Heart right ventricle (tissue), 16 donors: ENCODE results near the gene BTAF1. TPM values are rescaled to one million over a fixed set of nuclear protein-coding genes. Genes with fewer than 3 reads are reported as not detected.

Source experiments
- ATAC-seq, 8 donors: fragments of 200-7000 bp; cut with Tn5 transposase; one replicate each; pipeline ENCODE4 v1.9.1; 2020; ENCODE audit warnings: mild to moderate bottlenecking in 8 of 8, moderate library complexity in 8 of 8, moderate number of reproducible peaks in 1 of 8
- DNase-seq, 2 donors: peaks; one replicate each; pipeline ENCODE4 v3.0.0-alpha.2; 2020
- H3K27ac ChIP-seq, 10 donors: fragments of 200-600 bp; sonication (generic) in 2 of 10; one replicate each; pipeline versions ENCODE4 v1.5.0 to v1.8.0; 2020 to 2022; ENCODE audit warnings: mild to moderate bottlenecking in 3 of 10
- H3K27me3 ChIP-seq, 7 donors: fragments of 200-600 bp; one replicate each; pipeline ENCODE4 v1.8.0; 2021 to 2022; ENCODE audit warnings: mild to moderate bottlenecking in 2 of 7
- H3K36me3 ChIP-seq, 9 donors: fragments of 200-600 bp; sonication (generic) in 1 of 9; one replicate each; pipeline versions ENCODE4 v1.5.0 to v1.8.0; 2020 to 2022; ENCODE audit warnings: mild to moderate bottlenecking in 2 of 9
- H3K4me1 ChIP-seq, 9 donors: fragments of 200-600 bp; sonication (generic) in 1 of 9; one replicate each; pipeline versions ENCODE4 v1.5.0 to v1.8.0; 2020 to 2022; ENCODE audit warnings: mild to moderate bottlenecking in 4 of 9
- H3K4me3 ChIP-seq, 10 donors: fragments of 200-600 bp; sonication (generic) in 2 of 10; one replicate each; pipeline versions ENCODE4 v1.5.0 to v1.8.0; 2020 to 2022; ENCODE audit warnings: mild to moderate bottlenecking in 7 of 10, moderate library complexity in 2 of 10
- H3K9me3 ChIP-seq, 11 donors: fragments of 200-600 bp in 10 of 11; sonication (generic) in 2 of 11; one replicate each; pipeline versions ENCODE4 v1.5.0 to v1.8.0; 2013 to 2022; ENCODE audit warnings: mild to moderate bottlenecking in 2 of 11, control low read depth in 1 of 11, moderate library complexity in 1 of 11
- WGBS, 2 donors: extraction: QIAGEN DNeasy Blood & Tissue Kit; methylation state at CpG; one replicate each; pipeline ENCODE4 v1.1.7; 2013; ENCODE audit warnings: inconsistent platforms in 1 of 2; 5-methylcytosine and 5-hydroxymethylcytosine counted together
- intact Hi-C, 10 donors: fragments of 100-400 bp; cut with DNase I; formaldehyde crosslinking; loops; one replicate each; pipeline versions ENCODE4 v1.11.1 to v1.14.2; 2022
- polyA plus RNA-seq, 2 donors: library from polyadenylated mRNA; stranded (reverse); fragments of 200-250 nt; gene quantifications; one replicate each; pipeline ENCODE4 v1.2.3, GENCODE V29; 2013
- total RNA-seq, 10 donors: library from RNA; stranded (reverse); fragmentation: NEBNext Ultra II Directional in 3 of 10; extraction: Animal tissue kit (Norgen Biotek cat#: 25700) in 3 of 10; gene quantifications; one replicate each; pipeline versions ENCODE4 v1.2.1 to v1.2.4, GENCODE V29; 2021 to 2023
- TF ChIP-seq, protein P1 (sequence below), 9 donors: fragments of 200-600 bp; sonication (generic) in 2 of 9; IDR thresholded peaks; one replicate each; pipeline versions ENCODE4 v1.5.0 to v1.8.0; 2021 to 2022; ENCODE audit warnings: antibody characterized with exemption in 9 of 9, mild to moderate bottlenecking in 5 of 9, moderate library complexity in 1 of 9
- donor health status: Arrhythmogenic right ventricular cardiomyopathy.
- donor health status: ischemic (EF 13 %, LVEDD 7.1; RV severe dilation, severe dysfunction).
- donor health status: healthy with polysubstance abuse.
- donor health status: DM: no; HTN: yes; CAD: no.
- donor health status: DM: no; HTN: no; CAD: no.
- donor health status: ischemic (EF 25% LVEDD 6.9; RV normal size, moderate dysfunction).
- donor health status: ischemic (EF 25% LVEDD 5.7; RV mildly dilated, moderate dysfunction).
- donor health status: healthy.
- donor health status: DM: yes; HTN: yes; CAD: no.
- donor health status: Ischemic cardiomyopathy.
- donor health status: ischemic (EF 35%, LVEDD 5.7; RV mildly dilated, moderate dysfunction).
- donor health status: nonischemic (EF 11% LVEDD 7.7; RV severe dilation, severe dysfunction).
- donor health status: DM: yes; HTN: yes; CAD: no.
- donor health status: PGD.
- donor health status: ischemic (EF 29% LVEDD 5.4; RV normal size, mild dysfunction).
- donor health status: nonischemic (EF 23%, LVEDD 6.1; RV moderate dilation, normal function).

Gene BTAF1
- total and polyA plus RNA-seq, 12 donors: 4.3 to 14.7 (median 12.2) TPM

DNA sequence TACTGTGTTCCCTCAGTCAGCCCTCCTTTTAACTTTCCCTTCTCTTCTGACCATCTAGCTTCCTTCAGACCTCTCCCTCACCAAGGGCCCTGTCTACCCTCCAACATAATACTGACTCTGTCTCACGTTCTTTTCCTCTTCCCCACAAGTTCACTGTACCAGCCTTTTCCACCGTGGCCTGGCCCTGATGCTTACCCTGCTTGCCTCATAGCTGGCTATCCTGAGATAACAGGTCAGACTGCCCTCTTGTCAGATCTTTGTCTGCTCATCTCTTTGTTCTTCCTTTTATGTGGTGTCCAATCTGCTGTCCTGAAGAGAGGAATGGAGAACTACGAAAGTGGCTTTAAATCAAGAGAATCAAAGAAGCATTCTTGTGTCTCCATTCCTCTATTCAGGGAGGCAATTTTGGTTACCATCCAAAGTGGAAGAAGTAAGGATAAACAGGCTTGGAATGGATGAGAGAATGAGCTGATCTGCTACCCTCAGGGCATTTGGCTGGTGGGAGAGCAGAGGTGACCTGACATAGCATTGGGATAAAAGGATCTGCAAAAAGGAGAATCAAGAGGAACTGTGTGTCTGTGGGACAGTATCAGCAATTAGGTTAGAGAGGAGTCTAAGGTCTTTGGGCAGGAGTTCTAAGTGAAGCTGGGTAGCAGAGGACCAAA is 8.1 kb downstream of the BTAF1 start:
- Histone ChIP-seq H3K9me3 (no peaks in the 10 kb centered on the region), H3K4me1 (peaks cover 0 to 47% (median 20%) of the 10 kb centered on the region in 9 donors), H3K27me3 (no peaks in the 10 kb centered on the region), H3K27ac (no peak overlapping the region), H3K4me3 (no peak overlapping the region), H3K36me3 (peaks cover 0 to 34% (median 8%) of the 10 kb centered on the region in 9 donors)
- ATAC-seq: no peak
- intact Hi-C loops: no loop called here
- no peak for DNase-seq
- 53 to 79% methylated on average over 3 of the region's 3 CpGs for WGBS, 2 donors
- TF ChIP-seq, protein P1, sequence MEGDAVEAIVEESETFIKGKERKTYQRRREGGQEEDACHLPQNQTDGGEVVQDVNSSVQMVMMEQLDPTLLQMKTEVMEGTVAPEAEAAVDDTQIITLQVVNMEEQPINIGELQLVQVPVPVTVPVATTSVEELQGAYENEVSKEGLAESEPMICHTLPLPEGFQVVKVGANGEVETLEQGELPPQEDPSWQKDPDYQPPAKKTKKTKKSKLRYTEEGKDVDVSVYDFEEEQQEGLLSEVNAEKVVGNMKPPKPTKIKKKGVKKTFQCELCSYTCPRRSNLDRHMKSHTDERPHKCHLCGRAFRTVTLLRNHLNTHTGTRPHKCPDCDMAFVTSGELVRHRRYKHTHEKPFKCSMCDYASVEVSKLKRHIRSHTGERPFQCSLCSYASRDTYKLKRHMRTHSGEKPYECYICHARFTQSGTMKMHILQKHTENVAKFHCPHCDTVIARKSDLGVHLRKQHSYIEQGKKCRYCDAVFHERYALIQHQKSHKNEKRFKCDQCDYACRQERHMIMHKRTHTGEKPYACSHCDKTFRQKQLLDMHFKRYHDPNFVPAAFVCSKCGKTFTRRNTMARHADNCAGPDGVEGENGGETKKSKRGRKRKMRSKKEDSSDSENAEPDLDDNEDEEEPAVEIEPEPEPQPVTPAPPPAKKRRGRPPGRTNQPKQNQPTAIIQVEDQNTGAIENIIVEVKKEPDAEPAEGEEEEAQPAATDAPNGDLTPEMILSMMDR (IDR thresholded peaks at IDR 0.05): no peak

GRCh38 chr10:91932737-91933136 is 9.2 kb downstream of the BTAF1 start:
- no peak for DNase-seq
- no peaks in the 10 kb centered on the region for H3K27me3 ChIP-seq
- WGBS, 2 donors: 82 to 92% methylated on average over 1 of the region's 1 CpG
- H3K36me3 ChIP-seq: peaks cover 0 to 45% (median 13%) of the 10 kb centered on the region in 9 donors
- H3K4me1 ChIP-seq: peaks cover 0 to 38% (median 17%) of the 10 kb centered on the region in 9 donors
- ATAC-seq: no peak
- TF ChIP-seq, protein P1 (IDR thresholded peaks at IDR 0.05): no peak
- H3K9me3 ChIP-seq: no peaks in the 10 kb centered on the region
- H3K4me3 ChIP-seq: no peak overlapping the region
- H3K27ac ChIP-seq: no peak overlapping the region
- intact Hi-C loops: no loop called here

DNA sequence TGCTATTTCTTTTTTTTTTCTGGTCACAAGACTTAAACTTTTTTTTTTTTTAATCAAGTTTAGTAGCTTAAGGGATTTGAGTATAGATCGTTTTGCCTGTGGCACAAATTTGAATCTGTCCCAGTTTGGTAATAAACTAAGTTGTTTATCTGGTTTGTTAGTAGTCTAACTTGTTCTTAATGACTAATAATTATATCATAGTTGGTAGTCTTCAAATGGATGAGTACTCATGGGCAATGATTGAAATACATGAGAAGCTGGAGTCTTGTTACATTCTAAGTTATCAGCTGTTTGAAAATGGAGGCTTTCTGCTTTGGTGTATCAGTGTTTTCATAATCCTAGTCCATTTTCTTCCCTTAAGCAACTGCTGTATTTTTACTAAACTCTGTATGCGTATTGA is 12.3 kb downstream of the BTAF1 start:
- intact Hi-C loops: no loop called here
- ATAC-seq (no peak), DNase-seq (no peak)
- Histone ChIP-seq H3K4me1 (peaks cover 0 to 17% (median 3%) of the 10 kb centered on the region in 9 donors), H3K4me3 (no peak overlapping the region), H3K27ac (no peak overlapping the region), H3K27me3 (no peaks in the 10 kb centered on the region), H3K36me3 (peaks cover 0 to 60% (median 13%) of the 10 kb centered on the region in 9 donors), H3K9me3 (no peaks in the 10 kb centered on the region)
- TF ChIP-seq, protein P1 (IDR thresholded peaks at IDR 0.05): no peak
- 97% methylated on average over 2 of the region's 2 CpGs for WGBS, 2 donors

- Histone ChIP-seq H3K27me3 (no peaks in the 10 kb centered on the region), H3K4me3 (no peak overlapping the region), H3K9me3 (no peaks in the 10 kb centered on the region), H3K27ac (no peak overlapping the region), H3K36me3 (peaks cover 0 to 81% (median 13%) of the 10 kb centered on the region in 9 donors), H3K4me1 (no peaks in the 10 kb centered on the region)
- TF ChIP-seq, protein P1 (IDR thresholded peaks at IDR 0.05): no peak
- ATAC-seq (no peak), DNase-seq (no peak)
- 98 to 99% methylated on average over 4 of the region's 4 CpGs for WGBS, 2 donors
- intact Hi-C loops: no loop called here
Observed at GRCh38 chr10:91939653-91940052, 16.1 kb downstream of the BTAF1 start.
